Nephron (organoid): ENCODE results near the gene FOXN4.

Source experiments
- H3K27ac Mint-ChIP-seq, 3 experiments: 2 replicates each; pipeline ENCODE4 v1.8.0; 2020; ENCODE audit warnings: mixed read lengths in 3 of 3, mild to moderate bottlenecking in 2 of 3, moderate library complexity in 1 of 3
- H3K27me3 Mint-ChIP-seq: 2 replicates; pipeline ENCODE4 v1.8.0; 2021; ENCODE audit warnings: low read depth, mild to moderate bottlenecking, moderate library complexity, mixed read lengths
- H3K36me3 Mint-ChIP-seq: 2 replicates; pipeline ENCODE4 v1.8.0; 2020; ENCODE audit warnings: low read depth, mixed read lengths
- H3K4me1 Mint-ChIP-seq: 2 replicates; pipeline ENCODE4 v1.8.0; 2020; ENCODE audit warnings: mixed read lengths
- H3K4me3 Mint-ChIP-seq, 3 experiments: 2 replicates each; pipeline ENCODE4 v1.8.0; 2020; ENCODE audit warnings: mild to moderate bottlenecking in 3 of 3, mixed read lengths in 3 of 3, moderate library complexity in 2 of 3
- H3K9me3 Mint-ChIP-seq: 2 replicates; pipeline ENCODE4 v1.8.0; 2020; ENCODE audit warnings: mixed read lengths
- CTCF ChIP-seq, 3 experiments: fragments of 200-600 bp; sonication (generic); IDR thresholded peaks; one replicate each; pipeline ENCODE4 v1.5.0; 2021; ENCODE audit warnings: antibody characterized with exemption in 3 of 3; ENCODE audit not compliant: unreplicated experiment in 3 of 3

FOXN4 gene

GRCh38 chr12:109294286-109294796, 14.7 kb downstream of the FOXN4 start:
- Mint-ChIP-seq H3K27me3 (peaks cover 53% of the 10 kb centered on the region), H3K4me1 (no peaks in the 10 kb centered on the region), H3K27ac (no peak overlapping the region), H3K36me3 (no peaks in the 10 kb centered on the region), H3K9me3 (no peaks in the 10 kb centered on the region), H3K4me3 (no peak overlapping the region)
- no peak for TF ChIP-seq CTCF (IDR thresholded peaks at IDR 0.05; ENCODE audit: unreplicated experiment in 3 of 3)

GRCh38 chr12:109293106-109293505, 16.0 kb downstream of the FOXN4 start:
- peaks cover 45% of the 10 kb centered on the region for H3K27me3 Mint-ChIP-seq
- no peaks in the 10 kb centered on the region for H3K9me3 Mint-ChIP-seq
- TF ChIP-seq CTCF (IDR thresholded peaks at IDR 0.05; ENCODE audit: unreplicated experiment in 3 of 3): no peak
- H3K36me3 Mint-ChIP-seq: no peaks in the 10 kb centered on the region
- H3K4me3 Mint-ChIP-seq: no peak overlapping the region
- no peaks in the 10 kb centered on the region for H3K4me1 Mint-ChIP-seq
- no peak overlapping the region for H3K27ac Mint-ChIP-seq

GRCh38 chr12:109292342-109292711, 16.8 kb downstream of the FOXN4 start:
- no peak for TF ChIP-seq CTCF (IDR thresholded peaks at IDR 0.05; ENCODE audit: unreplicated experiment in 3 of 3)
- H3K4me3 Mint-ChIP-seq: peak overlapping the region in 1 of 3 experiments; percentile 60
- H3K9me3 Mint-ChIP-seq: no peaks in the 10 kb centered on the region
- H3K27ac Mint-ChIP-seq: no peak overlapping the region
- peaks cover 38% of the 10 kb centered on the region for H3K27me3 Mint-ChIP-seq
- no peaks in the 10 kb centered on the region for H3K4me1 Mint-ChIP-seq
- H3K36me3 Mint-ChIP-seq: no peaks in the 10 kb centered on the region

- H3K27ac Mint-ChIP-seq: no peak overlapping the region
- H3K36me3 Mint-ChIP-seq: no peaks in the 10 kb centered on the region
- H3K9me3 Mint-ChIP-seq: no peaks in the 10 kb centered on the region
- no peaks in the 10 kb centered on the region for H3K4me1 Mint-ChIP-seq
- peaks cover 35% of the 10 kb centered on the region for H3K27me3 Mint-ChIP-seq
- no peak for TF ChIP-seq CTCF (IDR thresholded peaks at IDR 0.05; ENCODE audit: unreplicated experiment in 3 of 3)
- H3K4me3 Mint-ChIP-seq: peak overlapping the region in 2 of 3 experiments; percentile 61 to 66
These were observed 17.4 kb downstream of the FOXN4 start for GRCh38 chr12:109291521-109292341.

- no peaks in the 10 kb centered on the region for H3K36me3 Mint-ChIP-seq
- no peaks in the 10 kb centered on the region for H3K9me3 Mint-ChIP-seq
- no peaks in the 10 kb centered on the region for H3K4me1 Mint-ChIP-seq
- H3K27ac Mint-ChIP-seq: no peak overlapping the region
- no peak for TF ChIP-seq CTCF (IDR thresholded peaks at IDR 0.05; ENCODE audit: unreplicated experiment in 3 of 3)
- H3K4me3 Mint-ChIP-seq: peak overlapping the region in 2 of 3 experiments; percentile 61 to 66
- H3K27me3 Mint-ChIP-seq: peaks cover 35% of the 10 kb centered on the region
These were observed 18.0 kb downstream of the FOXN4 start for GRCh38 chr12:109291117-109291516.

GRCh38 chr12:109290061-109290460, 19.0 kb downstream of the FOXN4 start:
- Mint-ChIP-seq H3K36me3 (no peaks in the 10 kb centered on the region), H3K27ac (no peak overlapping the region), H3K9me3 (no peaks in the 10 kb centered on the region), H3K4me3 (no peak overlapping the region), H3K4me1 (no peaks in the 10 kb centered on the region), H3K27me3 (peaks cover 35% of the 10 kb centered on the region)
- TF ChIP-seq CTCF (IDR thresholded peaks at IDR 0.05; ENCODE audit: unreplicated experiment in 3 of 3): no peak
